ENCODE data around the gene ODAM. TPM values are rescaled to one million over a fixed set of nuclear protein-coding genes. Genes with fewer than 3 reads are reported as not detected.

Gene ODAM
- total RNA-seq (2022; extraction: Qiagen RNA extraction; ENCODE audit: low read depth) = not detected in 5 replicates

GRCh38 chr4:70195425-70195824, at the start of gene ODAM:
TSS of gene ODAM (plus strand) at chr4:70195725. CDS start at chr4:70196544, 819 bp downstream.

GRCh38 chr4:70153937-70154336, 41.6 kb upstream of the ODAM start, which contains the start of gene PRR27:
TSS of gene PRR27 (plus strand) at chr4:70154237. CDS start at chr4:70154376, 139 bp downstream.

GRCh38 chr4:70225824-70226223, 30.3 kb downstream of the ODAM start, which contains the start of gene FDCSP:
TSS of gene FDCSP (plus strand) at chr4:70226124. CDS start at chr4:70231195, 5,071 bp downstream.

GRCh38 chr4:70242297-70242696, 46.8 kb downstream of the ODAM start, which contains the start of gene CSN3:
TSS of gene CSN3 (plus strand) at chr4:70242597. CDS start at chr4:70244820, 2,223 bp downstream.

Other genes with a start within 250 kb of the ODAM start
- gene CSN2, start 230.0 kb upstream of the ODAM start, total RNA-seq (2022; extraction: Qiagen RNA extraction; ENCODE audit: low read depth) = not detected in 5 replicates
- gene STATH, start 199.8 kb upstream of the ODAM start, total RNA-seq (2022; extraction: Qiagen RNA extraction; ENCODE audit: low read depth) = not detected in 5 replicates
- gene HTN3, start 167.3 kb upstream of the ODAM start, total RNA-seq (2022; extraction: Qiagen RNA extraction; ENCODE audit: low read depth) = not detected in 5 replicates
- gene HTN1, start 145.3 kb upstream of the ODAM start, total RNA-seq (2022; extraction: Qiagen RNA extraction; ENCODE audit: low read depth) = not detected in 5 replicates
- not detected in 5 replicates for gene PRR27, start 41.5 kb upstream of the ODAM start, total RNA-seq (2022; extraction: Qiagen RNA extraction; ENCODE audit: low read depth)
- gene FDCSP, start 30.4 kb downstream of the ODAM start, total RNA-seq (2022; extraction: Qiagen RNA extraction; ENCODE audit: low read depth) = not detected in 5 replicates
- not detected in 5 replicates for gene CSN3, start 46.9 kb downstream of the ODAM start, total RNA-seq (2022; extraction: Qiagen RNA extraction; ENCODE audit: low read depth)
- not detected in 5 replicates for gene CABS1, start 139.3 kb downstream of the ODAM start, total RNA-seq (2022; extraction: Qiagen RNA extraction; ENCODE audit: low read depth)
- not detected in 5 replicates for gene SMR3A, start 165.0 kb downstream of the ODAM start, total RNA-seq (2022; extraction: Qiagen RNA extraction; ENCODE audit: low read depth)
- gene SMR3B, start 187.4 kb downstream of the ODAM start, total RNA-seq (2022; extraction: Qiagen RNA extraction; ENCODE audit: low read depth) = not detected in 5 replicates
- gene OPRPN, start 202.2 kb downstream of the ODAM start, total RNA-seq (2022; extraction: Qiagen RNA extraction; ENCODE audit: low read depth) = not detected in 5 replicates